NCI-H748 treated with DMSO at 0.1 percent for 48 hours (cell line): Measurements from ENCODE around the gene NFE2.

Source experiments
- DNase-seq: peaks from one replicate; lab custom pipeline; 2025; lab: John Stamatoyannopoulos, UW

Gene NFE2

DNA sequence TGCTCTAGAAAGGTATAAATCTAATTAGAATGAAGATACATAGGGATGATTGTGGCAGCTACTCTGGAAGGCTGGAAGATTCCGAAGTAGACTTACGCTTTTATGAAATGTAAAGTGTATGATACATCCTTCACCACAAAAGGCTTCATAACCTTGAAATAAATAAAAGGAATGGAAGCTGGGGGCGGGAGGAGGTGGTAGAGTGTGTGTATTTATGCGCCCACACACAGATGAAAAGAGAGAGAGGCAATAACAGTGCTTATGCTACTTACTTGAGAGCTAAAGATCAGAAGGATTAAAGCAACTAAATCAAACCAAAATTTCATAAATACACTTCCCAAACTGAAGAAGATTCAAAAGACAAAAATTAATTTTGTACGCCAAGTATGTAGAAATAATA, 51.3 kb downstream of the NFE2 start:
- no peak for DNase-seq

DNA sequence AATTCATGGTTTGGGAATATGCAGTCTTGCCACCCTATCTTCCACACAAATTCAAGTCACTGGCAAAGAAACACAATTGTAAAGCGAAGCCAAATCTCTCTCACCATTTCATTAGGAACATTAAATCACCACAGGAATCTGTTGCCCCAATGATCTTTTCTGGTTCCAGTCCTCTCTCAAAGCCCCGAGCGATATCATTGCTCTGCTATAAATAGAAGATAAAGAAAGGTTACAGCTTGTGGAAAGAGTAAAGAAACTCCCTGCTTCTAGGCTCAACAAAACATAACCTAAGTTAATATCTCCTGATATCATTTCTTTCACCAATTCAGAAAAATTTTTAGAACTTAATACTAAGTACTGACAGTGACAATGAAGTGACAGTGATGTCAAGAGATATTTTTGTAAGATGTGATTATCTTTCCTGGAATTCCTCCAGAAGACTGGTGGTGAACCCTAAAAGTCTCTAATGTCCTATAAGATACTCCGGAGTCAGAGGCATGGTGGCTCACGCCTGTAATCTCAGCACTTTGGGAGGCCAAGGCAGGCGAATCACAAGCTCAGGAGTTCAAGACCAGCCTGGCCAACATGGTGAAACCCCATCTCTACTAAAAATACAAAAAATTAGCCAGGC, 54.7 kb downstream of the NFE2 start:
- DNase-seq = no peak
